B cell (primary cell): ENCODE data around the gene LANCL1. TPM values are rescaled to one million over a fixed set of nuclear protein-coding genes. Genes with fewer than 3 reads are reported as not detected.

Source experiments
- ATAC-seq: fragments of 200-7000 bp; cut with Tn5 transposase; one replicate; pipeline ENCODE4 v1.10.0; 2021; ENCODE audit warnings: low read depth, mild to moderate bottlenecking, moderate number of reproducible peaks, moderate library complexity
- CTCF ChIA-PET: fragments of 350-600 bp; sonication (Branson Sonifier 250); formaldehyde crosslinking; loops from one replicate; lab custom pipeline; 2021; ENCODE audit warnings: antibody characterized with exemption, inconsistent platforms; lab: Charles Lee
- POLR2A ChIA-PET: fragments of 350-600 bp; sonication (Branson Sonifier 250); formaldehyde crosslinking; loops from one replicate; lab custom pipeline; 2021; ENCODE audit warnings: antibody characterized with exemption; lab: Charles Lee
- DNase-seq: peaks from one replicate; pipeline ENCODE4 v3.0.0; 2013
- H2AFZ ChIP-seq: 2 replicates; pipeline ENCODE4 v1.6.1; 2012; ENCODE audit warnings: mild to moderate bottlenecking, low read depth, low read length; ENCODE audit not compliant: insufficient read depth, poor library complexity, severe bottlenecking
- H3K27ac ChIP-seq, 2 donors: 1 replicate in 1 of 2; 2 replicates in 1 of 2; pipeline ENCODE4 v1.5.1; 2012 to 2013; ENCODE audit warnings: low read length in 2 of 2, mild to moderate bottlenecking in 2 of 2, moderate library complexity in 1 of 2
- H3K27me3 ChIP-seq, 4 experiments: fragments of 200-600 bp in 1 of 4; sonication (generic) in 1 of 4; replicated peaks in 1 of 4; 1 replicate in 2 of 4; 2 replicates in 2 of 4; pipeline versions ENCODE4 v1.6.1 to v1.7.0; 2013 to 2016; ENCODE audit warnings: low read length in 3 of 4, mild to moderate bottlenecking in 2 of 4, mixed read lengths in 1 of 4, moderate library complexity in 1 of 4; ENCODE audit not compliant: insufficient read depth in 4 of 4, control insufficient read depth in 3 of 4; ENCODE audit errors: control extremely low read depth in 1 of 4
- H3K36me3 ChIP-seq, 2 experiments: replicated peaks in 1 of 2; 1 replicate in 1 of 2; 2 replicates in 1 of 2; pipeline versions ENCODE4 v1.6.1 to v1.7.1; 2013; ENCODE audit warnings: low read length in 1 of 2; ENCODE audit not compliant: insufficient read depth in 2 of 2, control insufficient read depth in 1 of 2; ENCODE audit errors: control extremely low read depth in 1 of 2, extremely low read depth in 1 of 2
- H3K4me1 ChIP-seq, 2 donors: fragments of 200-600 bp in 1 of 2; sonication (generic) in 1 of 2; 1 replicate in 1 of 2; 2 replicates in 1 of 2; pipeline versions ENCODE4 v1.5.1 to v1.6.1; 2013 to 2017; ENCODE audit warnings: low read length in 2 of 2; ENCODE audit not compliant: control insufficient read depth in 2 of 2, insufficient read depth in 2 of 2
- H3K4me2 ChIP-seq: replicated peaks from 2 replicates; pipeline ENCODE3; 2012; ENCODE audit warnings: mild to moderate bottlenecking, low read depth, low read length; ENCODE audit not compliant: poor library complexity, severe bottlenecking
- H3K4me3 ChIP-seq, 5 experiments: fragments of 200-600 bp in 1 of 5; sonication (generic) in 1 of 5; 1 replicate in 3 of 5; 2 replicates in 2 of 5; pipeline versions ENCODE4 v1.5.1 to v1.7.0; 2011 to 2016; ENCODE audit warnings: low read length in 4 of 5, mild to moderate bottlenecking in 4 of 5, low read depth in 2 of 5, control low read depth in 1 of 5, moderate library complexity in 1 of 5; ENCODE audit not compliant: insufficient read depth in 1 of 5; ENCODE audit errors: control extremely low read depth in 1 of 5, extremely low read depth in 1 of 5
- H3K79me2 ChIP-seq: fragments of 200-600 bp; sonication (generic); one replicate; pipeline ENCODE4 v1.6.0; 2016; ENCODE audit warnings: low read length; ENCODE audit not compliant: control insufficient read depth, insufficient read depth
- H3K9ac ChIP-seq: fragments of 200-600 bp; sonication (generic); 2 replicates; pipeline ENCODE4 v1.6.1; 2017; ENCODE audit warnings: mild to moderate bottlenecking, low read length, moderate library complexity
- H3K9me3 ChIP-seq, 3 donors: one replicate each; pipeline versions ENCODE4 v1.6.1 to v1.7.1; 2013; ENCODE audit warnings: low read length in 2 of 3; ENCODE audit not compliant: control insufficient read depth in 2 of 3, insufficient read depth in 1 of 3; ENCODE audit errors: control extremely low read depth in 1 of 3
- H4K20me1 ChIP-seq: 2 replicates; pipeline ENCODE4 v1.6.0; 2012; ENCODE audit warnings: mild to moderate bottlenecking, low read length; ENCODE audit not compliant: insufficient read depth, control insufficient read depth, poor library complexity, severe bottlenecking
- H3K27ac Mint-ChIP-seq: one replicate; pipeline ENCODE4 v1.8.0; 2021; ENCODE audit warnings: mixed read lengths
- H3K27me3 Mint-ChIP-seq: one replicate; pipeline ENCODE4 v1.8.0; 2021; ENCODE audit warnings: mixed read lengths
- H3K4me1 Mint-ChIP-seq: one replicate; pipeline ENCODE4 v1.8.0; 2021; ENCODE audit warnings: mixed read lengths
- H3K4me3 Mint-ChIP-seq: one replicate; pipeline ENCODE4 v1.8.0; 2021; ENCODE audit warnings: mixed read lengths
- H3K9me3 Mint-ChIP-seq: one replicate; pipeline ENCODE4 v1.8.0; 2022; ENCODE audit warnings: mixed read lengths; ENCODE audit not compliant: insufficient read depth
- EZH2 ChIP-seq: IDR thresholded peaks from 2 replicates; pipeline ENCODE4 v1.6.1; 2012; ENCODE audit warnings: borderline replicate concordance, low read depth, mild to moderate bottlenecking, moderate library complexity, low read length; ENCODE audit not compliant: insufficient read depth, poor library complexity, severe bottlenecking
- WGBS: methylation state at CpG from one replicate; pipeline ENCODE4 v1.1.5; 2013; ENCODE audit warnings: missing lambda C conversion rate; ENCODE audit not compliant: insufficient coverage; 5-methylcytosine and 5-hydroxymethylcytosine counted together
- intact Hi-C: fragments of 100-400 bp; cut with micrococcal nuclease; formaldehyde crosslinking; loops from one replicate; pipeline ENCODE4 v1.10.0; 2022
- polyA plus RNA-seq: library from polyadenylated mRNA; depleted of rRNA; stranded (reverse); fragments of >200 nt; gene quantifications from 2 replicates; pipeline ENCODE4 v1.2.3, GENCODE V29; 2012
- total RNA-seq, 2 donors: library from RNA; stranded (reverse); fragments of 120-200 nt in 1 of 2; gene quantifications; 1 replicate in 1 of 2; 2 replicates in 1 of 2; pipeline versions ENCODE4 v1.2.3 to v1.2.4, GENCODE V29; 2013 to 2022
- TF ChIP-seq, protein P1 (sequence below): fragments of 200-600 bp; IDR thresholded peaks from one replicate; pipeline ENCODE4 v1.8.0; 2022; ENCODE audit warnings: antibody characterized with exemption, mild to moderate bottlenecking

LANCL1 gene
- total and polyA plus RNA-seq, 2 donors (not counting 1 experiment from before 2014, with no cell fraction given): 14.8 to 30.0 TPM

DNA sequence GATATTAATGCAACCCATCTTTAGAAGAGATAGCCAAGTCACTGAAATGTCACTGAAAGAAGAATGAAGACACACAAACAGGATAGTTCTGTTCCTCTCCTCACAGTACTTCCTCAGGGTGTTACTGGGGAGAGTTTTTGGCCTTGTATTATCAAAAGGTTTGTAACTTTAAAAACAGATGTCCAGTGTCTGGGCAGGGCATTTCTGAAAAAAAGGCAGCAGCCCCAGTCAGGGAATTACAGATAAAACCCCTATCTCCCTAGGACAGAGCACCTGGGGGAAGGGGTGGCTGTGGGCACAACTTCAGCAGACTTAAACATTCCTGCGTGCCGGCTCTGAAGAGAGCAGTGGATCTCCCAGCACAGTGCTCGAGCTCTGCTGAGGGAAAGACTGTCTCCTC is 30.8 kb downstream of the LANCL1 start:
- no peak for ATAC-seq
- Histone ChIP-seq H3K27me3 (no peaks in the 10 kb centered on the region), H3K4me2 (no peak overlapping the region), H3K9ac (no peak overlapping the region), H3K27ac (no peak overlapping the region), H3K79me2 (peaks cover 3% of the 10 kb centered on the region), H3K36me3 (peaks cover 3 to 4% of the 10 kb centered on the region in 2 experiments), H2AFZ (no peak overlapping the region), H4K20me1 (no peaks in the 10 kb centered on the region), H3K4me3 (no peak overlapping the region), H3K4me1 (peaks cover 9 to 10% of the 10 kb centered on the region in 2 donors), H3K9me3 (peaks cover 0 to 1% (median 0%) of the 10 kb centered on the region in 3 donors)
- intact Hi-C loops: loop anchor here (5.0 kb wide), 1 partner anchor 132 kb away; no protein-coding TSS in a partner anchor
- Mint-ChIP-seq H3K27me3 (no peaks in the 10 kb centered on the region), H3K4me1 (peaks cover 11% of the 10 kb centered on the region), H3K27ac (no peak overlapping the region), H3K4me3 (no peak overlapping the region), H3K9me3 (peaks cover 8% of the 10 kb centered on the region)
- TF ChIP-seq EZH2: no peak
- TF ChIP-seq, protein P1, sequence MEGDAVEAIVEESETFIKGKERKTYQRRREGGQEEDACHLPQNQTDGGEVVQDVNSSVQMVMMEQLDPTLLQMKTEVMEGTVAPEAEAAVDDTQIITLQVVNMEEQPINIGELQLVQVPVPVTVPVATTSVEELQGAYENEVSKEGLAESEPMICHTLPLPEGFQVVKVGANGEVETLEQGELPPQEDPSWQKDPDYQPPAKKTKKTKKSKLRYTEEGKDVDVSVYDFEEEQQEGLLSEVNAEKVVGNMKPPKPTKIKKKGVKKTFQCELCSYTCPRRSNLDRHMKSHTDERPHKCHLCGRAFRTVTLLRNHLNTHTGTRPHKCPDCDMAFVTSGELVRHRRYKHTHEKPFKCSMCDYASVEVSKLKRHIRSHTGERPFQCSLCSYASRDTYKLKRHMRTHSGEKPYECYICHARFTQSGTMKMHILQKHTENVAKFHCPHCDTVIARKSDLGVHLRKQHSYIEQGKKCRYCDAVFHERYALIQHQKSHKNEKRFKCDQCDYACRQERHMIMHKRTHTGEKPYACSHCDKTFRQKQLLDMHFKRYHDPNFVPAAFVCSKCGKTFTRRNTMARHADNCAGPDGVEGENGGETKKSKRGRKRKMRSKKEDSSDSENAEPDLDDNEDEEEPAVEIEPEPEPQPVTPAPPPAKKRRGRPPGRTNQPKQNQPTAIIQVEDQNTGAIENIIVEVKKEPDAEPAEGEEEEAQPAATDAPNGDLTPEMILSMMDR: no peak
- ChIA-PET POLR2A (no interaction called here), CTCF (interaction anchor here (0.6 to 4.2 kb wide), 6 partner anchors 10 to 712 kb away, joined by 3 to 12 read pairs (median 5); partner anchors contain the start of gene LANCL1)
- WGBS: 97% methylated on average over 3 of the region's 3 CpGs
- DNase-seq: no peak

DNA sequence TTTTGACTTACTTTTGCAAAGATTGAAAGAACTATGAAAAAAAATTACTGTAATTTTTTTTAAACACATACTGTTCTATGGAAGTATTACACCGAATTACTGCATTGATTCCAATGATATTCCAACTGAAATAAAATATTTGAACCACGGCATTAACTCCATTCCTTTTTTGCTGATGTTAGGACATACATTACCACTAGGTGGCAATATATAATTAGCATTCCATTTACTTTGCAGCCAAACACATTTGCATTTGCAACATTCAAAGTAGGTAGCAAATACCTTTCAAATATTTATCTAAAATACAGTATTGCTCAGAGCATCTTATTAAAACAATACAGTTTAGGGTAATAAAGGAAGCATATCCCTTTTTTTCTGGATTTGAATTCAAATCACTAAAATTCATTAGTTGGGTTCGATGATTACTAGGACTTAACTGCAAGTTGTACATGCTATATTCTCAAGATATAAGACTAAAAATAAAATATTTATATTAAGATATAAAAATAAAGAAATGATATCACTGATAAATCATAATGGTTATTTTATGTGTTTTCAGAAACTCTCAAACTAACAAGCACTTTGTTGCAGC is 31.3 kb downstream of the LANCL1 start:
- no peak for ATAC-seq
- no peak overlapping the region for H3K4me3 ChIP-seq
- no peak overlapping the region for H3K4me3 Mint-ChIP-seq
- intact Hi-C loops: loop anchor here (5.0 kb wide), 1 partner anchor 132 kb away; no protein-coding TSS in a partner anchor
- H3K4me2 ChIP-seq: no peak overlapping the region
- peaks cover 0 to 1% (median 0%) of the 10 kb centered on the region in 3 donors for H3K9me3 ChIP-seq
- H3K9me3 Mint-ChIP-seq: peaks cover 8% of the 10 kb centered on the region
- H3K9ac ChIP-seq: no peak overlapping the region
- no CpG with 5 or more reads among the region's 3 CpGs for WGBS
- ChIA-PET CTCF (interaction anchor here (1.1 to 4.2 kb wide), 4 partner anchors 11 to 712 kb away, joined by 3 to 12 read pairs (median 6); no protein-coding TSS in a partner anchor), POLR2A (no interaction called here)
- no peak overlapping the region for H2AFZ ChIP-seq
- TF ChIP-seq, protein P1: peak; percentile 98
- TF ChIP-seq EZH2: no peak
- H3K27me3 ChIP-seq: no peaks in the 10 kb centered on the region
- no peaks in the 10 kb centered on the region for H3K27me3 Mint-ChIP-seq
- H3K79me2 ChIP-seq: peaks cover 3% of the 10 kb centered on the region
- DNase-seq: peak; percentile 39
- no peak overlapping the region for H3K27ac ChIP-seq
- H3K4me1 Mint-ChIP-seq: peaks cover 10% of the 10 kb centered on the region
- peaks cover 6 to 10% of the 10 kb centered on the region in 2 experiments for H3K36me3 ChIP-seq
- H3K4me1 ChIP-seq: peaks cover 9 to 10% of the 10 kb centered on the region in 2 donors
- H3K27ac Mint-ChIP-seq: no peak overlapping the region
- no peaks in the 10 kb centered on the region for H4K20me1 ChIP-seq
